HFF-Myc (cell line): Measurements from ENCODE around the gene ZDHHC11.
"Not testable (repeated sequence)": the region's sequence is repeated elsewhere in the genome, so short reads cannot be mapped to it uniquely, and the experiment has no call there.

Source experiments
- DNase-seq: peaks from one replicate; pipeline ENCODE4 v3.0.0-alpha.2; 2011; ENCODE audit warnings: low read depth; ENCODE audit errors: extremely low read depth
- H3K4me3 ChIP-seq: replicated peaks from 2 replicates; pipeline ENCODE4 v1.5.1; 2011; ENCODE audit warnings: low read depth, mild to moderate bottlenecking, control low read depth, low read length
- CTCF ChIP-seq: IDR thresholded peaks from 2 replicates; pipeline ENCODE4 v1.5.1; 2012; ENCODE audit warnings: mild to moderate bottlenecking, low read depth, low read length, control low read depth; ENCODE audit errors: missing control alignments

The ZDHHC11 gene

DNA sequence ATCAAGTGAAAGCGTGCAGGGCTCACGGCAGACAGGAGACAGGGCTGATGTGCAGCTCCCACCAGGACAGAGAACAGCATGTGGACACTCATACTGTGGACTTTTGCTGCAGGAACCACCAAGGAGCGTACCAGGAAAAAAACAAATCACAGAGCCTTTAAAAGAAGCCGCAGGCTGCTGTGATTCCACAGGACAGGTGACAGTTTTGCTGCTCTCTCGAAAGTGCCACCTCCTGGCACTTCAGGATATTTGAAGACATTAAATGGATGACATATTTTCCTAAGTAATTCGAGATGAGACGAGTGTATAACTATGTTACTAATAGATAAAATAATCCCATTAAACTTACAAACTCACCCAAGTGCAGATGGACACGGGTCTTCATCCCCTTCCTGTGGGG lies 29.3 kb downstream of the ZDHHC11 start:
- DNase-seq, result no peak
- no peak for TF ChIP-seq CTCF

DNA sequence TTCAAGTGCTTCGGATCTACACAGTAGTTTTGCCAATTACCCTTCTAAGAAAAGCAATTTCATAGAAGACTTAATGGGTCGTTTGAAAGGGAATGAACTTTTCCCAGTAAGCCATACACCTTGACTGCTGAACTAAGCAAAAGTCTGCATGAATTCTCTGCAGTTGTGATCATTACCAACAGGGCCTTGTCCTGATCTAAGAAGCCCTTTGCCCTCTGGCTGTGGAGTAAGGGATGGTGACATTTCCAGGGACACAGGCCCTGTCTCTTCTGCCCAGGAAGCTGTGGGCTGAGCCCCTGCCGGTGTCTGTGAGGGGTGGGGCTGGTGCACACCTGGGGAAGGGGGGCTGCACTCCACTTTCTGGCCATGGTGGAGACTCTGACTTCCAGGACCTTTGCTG lies 30.5 kb downstream of the ZDHHC11 start:
- DNase-seq, result no peak
- no peak overlapping the region for H3K4me3 ChIP-seq
- no peak for TF ChIP-seq CTCF

More for the DNA sequence above, 29.3 kb downstream of the ZDHHC11 start:
- no peak overlapping the region for H3K4me3 ChIP-seq

DNA sequence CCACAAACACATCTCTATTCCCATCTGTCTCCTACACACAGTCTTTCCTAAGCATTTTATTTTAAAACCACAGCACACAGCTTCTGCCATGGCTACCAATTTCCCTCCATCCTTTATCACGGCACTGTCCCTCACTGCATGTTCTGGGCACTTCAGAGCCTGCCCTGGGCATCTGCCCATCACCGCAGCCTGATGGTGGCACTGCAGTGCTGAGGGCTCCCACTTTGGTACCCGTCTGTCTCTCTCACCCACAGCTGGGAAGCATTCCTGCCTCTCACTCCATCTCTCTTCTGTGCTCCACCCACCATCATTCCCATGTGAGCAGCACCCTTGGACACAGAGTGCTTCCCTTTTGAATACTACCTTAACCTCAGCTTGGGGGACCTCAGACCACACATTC lies 31.7 kb downstream of the ZDHHC11 start:
- no peak for DNase-seq
- TF ChIP-seq CTCF, result no peak
- no peak overlapping the region for H3K4me3 ChIP-seq

GRCh38 chr5:816176-816575 lies 34.6 kb downstream of the ZDHHC11 start:
- no peak for TF ChIP-seq CTCF
- no peak overlapping the region for H3K4me3 ChIP-seq
- DNase-seq, result no peak

DNA sequence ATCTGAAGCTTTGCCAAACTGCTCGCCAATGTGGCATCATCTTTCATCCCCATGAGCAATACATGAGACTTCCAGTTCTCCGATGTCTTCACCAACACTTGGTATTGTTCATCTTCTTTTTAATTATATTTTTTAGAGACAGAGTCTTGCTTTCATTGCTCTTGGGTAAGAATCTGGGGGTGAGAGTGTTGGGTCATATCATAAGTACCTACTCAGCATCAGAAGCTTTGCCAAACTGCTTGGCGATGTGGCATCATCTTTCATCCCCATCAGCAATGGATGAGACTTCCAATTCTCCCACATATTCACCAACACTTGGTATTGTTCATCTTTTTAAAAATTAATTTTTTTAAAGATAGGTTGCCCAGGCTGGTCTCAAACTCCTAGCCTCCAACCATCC lies 35.3 kb downstream of the ZDHHC11 start:
- H3K4me3 ChIP-seq, result no peak overlapping the region
- no peak for TF ChIP-seq CTCF
- DNase-seq, result no peak

DNA sequence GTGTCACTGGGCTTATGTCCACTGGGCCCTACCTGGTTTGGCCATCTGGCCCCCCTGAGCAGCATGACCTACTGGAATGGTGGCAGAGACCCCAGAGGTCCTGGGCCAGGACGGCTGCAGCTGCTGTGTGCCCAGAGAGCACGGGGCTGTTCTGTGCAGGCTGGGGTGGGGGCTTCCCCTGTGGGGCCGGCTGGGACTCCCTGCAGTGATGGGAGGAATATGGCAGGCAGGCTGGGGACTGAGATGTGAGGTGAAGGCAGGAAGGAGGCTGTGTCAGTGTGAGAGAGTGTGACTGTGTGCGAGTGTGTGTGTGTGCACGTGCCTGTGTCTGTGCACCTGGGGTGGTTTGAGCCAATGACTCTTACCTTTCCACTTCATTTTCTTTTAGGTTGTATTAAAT lies 37.2 kb downstream of the ZDHHC11 start:
- DNase-seq, H3K4me3 ChIP-seq: not testable (repeated sequence)

DNA sequence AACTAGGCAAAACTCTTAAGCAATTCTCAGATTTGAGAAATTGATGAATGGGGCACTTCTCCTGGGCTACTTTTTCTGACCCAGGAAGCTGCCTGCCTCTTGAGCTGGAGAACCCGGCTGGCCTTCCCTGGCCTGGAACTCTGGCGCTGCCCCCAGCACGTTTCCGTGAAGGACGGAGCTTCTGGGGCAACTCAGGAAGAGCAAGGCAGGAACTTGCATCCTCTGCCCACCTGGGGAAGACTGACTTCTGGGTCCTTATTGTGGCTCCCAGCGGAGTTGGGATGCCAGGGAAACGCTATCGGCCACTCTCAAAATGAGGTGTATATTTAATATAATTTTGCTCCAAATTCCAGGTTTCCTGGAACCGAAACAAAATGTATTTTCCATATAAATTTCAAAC lies 39.4 kb downstream of the ZDHHC11 start:
- DNase-seq, H3K4me3 ChIP-seq: not testable (repeated sequence)

DNA sequence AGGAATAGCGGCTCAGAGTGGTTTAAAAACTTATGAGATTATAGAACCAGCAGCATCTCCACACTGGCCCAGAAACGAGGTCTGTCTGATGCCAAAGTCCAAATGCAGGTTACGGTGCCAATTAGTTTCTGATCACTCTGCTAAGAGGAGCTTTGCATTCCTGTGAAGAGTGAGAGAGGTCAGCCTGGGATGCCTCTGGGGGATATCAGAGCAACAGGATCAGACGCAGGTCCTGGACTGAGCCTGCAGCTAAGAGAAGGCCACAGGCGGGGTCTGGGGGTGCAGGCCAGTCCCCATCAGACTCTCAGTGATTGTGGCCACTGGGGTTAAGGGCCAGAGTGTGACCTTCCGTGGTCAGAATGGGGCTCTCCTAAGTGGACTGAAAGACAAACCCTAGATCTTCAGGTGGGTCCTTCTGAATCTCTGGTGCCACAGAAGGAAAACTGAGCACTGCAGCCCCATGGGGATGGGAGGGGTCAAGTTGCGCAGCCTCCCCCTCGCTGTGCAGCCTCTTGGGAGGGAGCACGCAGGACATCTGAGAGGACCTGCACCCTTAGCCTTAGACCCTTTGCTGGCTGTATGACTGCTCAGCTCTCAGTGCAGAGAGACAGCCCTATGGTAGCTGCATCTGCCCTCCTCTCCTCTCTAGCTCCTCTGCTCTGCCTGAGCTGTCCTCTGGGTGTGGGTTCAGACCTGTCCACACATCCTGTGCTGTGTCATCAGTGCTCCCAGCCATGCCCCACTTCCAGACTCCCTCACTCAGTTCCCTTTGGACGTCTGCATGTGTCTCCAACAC lies 42.9 kb downstream of the ZDHHC11 start:
- not testable (repeated sequence) for DNase-seq, H3K4me3 ChIP-seq
